Measurements from ENCODE around the gene GSKIP.

DNA sequence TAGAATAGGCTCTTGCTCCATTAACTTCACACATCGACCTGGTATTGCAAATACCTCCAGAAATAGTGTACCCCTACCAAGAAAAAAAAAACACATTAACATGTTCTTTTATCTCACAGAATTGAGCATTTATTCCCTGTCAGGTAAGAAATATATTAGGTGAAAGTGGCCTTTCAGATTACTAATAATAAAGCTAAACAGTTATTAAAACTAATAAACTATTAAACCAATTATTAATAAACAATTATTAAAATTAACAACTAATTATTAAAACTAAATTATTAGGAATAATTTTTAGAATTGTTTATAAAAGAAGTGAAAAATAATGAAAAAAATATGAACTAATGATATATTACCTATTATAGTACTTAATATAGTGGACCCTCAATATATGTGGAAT lies 21.4 kb downstream of the GSKIP start:
- TF ChIP-seq, protein P1, sequence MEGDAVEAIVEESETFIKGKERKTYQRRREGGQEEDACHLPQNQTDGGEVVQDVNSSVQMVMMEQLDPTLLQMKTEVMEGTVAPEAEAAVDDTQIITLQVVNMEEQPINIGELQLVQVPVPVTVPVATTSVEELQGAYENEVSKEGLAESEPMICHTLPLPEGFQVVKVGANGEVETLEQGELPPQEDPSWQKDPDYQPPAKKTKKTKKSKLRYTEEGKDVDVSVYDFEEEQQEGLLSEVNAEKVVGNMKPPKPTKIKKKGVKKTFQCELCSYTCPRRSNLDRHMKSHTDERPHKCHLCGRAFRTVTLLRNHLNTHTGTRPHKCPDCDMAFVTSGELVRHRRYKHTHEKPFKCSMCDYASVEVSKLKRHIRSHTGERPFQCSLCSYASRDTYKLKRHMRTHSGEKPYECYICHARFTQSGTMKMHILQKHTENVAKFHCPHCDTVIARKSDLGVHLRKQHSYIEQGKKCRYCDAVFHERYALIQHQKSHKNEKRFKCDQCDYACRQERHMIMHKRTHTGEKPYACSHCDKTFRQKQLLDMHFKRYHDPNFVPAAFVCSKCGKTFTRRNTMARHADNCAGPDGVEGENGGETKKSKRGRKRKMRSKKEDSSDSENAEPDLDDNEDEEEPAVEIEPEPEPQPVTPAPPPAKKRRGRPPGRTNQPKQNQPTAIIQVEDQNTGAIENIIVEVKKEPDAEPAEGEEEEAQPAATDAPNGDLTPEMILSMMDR (IDR thresholded peaks at IDR 0.05; ENCODE audit: poor library complexity, severe bottlenecking) = no peak
- TF ChIP-seq POLR2AphosphoS5 (IDR thresholded peaks at IDR 0.05) (no peak), TAF1 (IDR thresholded peaks at IDR 0.05; ENCODE audit: low read depth) (no peak), EP300 (conservative IDR thresholded peaks at IDR 0.05; ENCODE audit: poor library complexity, severe bottlenecking) (no peak), SMC3 (conservative IDR thresholded peaks at IDR 0.05; ENCODE audit: poor library complexity) (no peak), EZH2 (IDR thresholded peaks at IDR 0.05; ENCODE audit: borderline replicate concordance, insufficient read depth, low read length, poor library complexity, severe bottlenecking) (no peak)

Data from neural cell (in vitro differentiated cells).